ENCODE data around the gene HOXC5. TPM values are rescaled to one million over a fixed set of nuclear protein-coding genes. Genes with fewer than 3 reads are reported as not detected.
A peak's percentile ranks its signal among the peaks of the same experiment; 100 is the strongest.

The HOXC5 gene
- total RNA-seq, 4 donors from 2014 or later: 0.58 to 2.2 (median 0.97) TPM; not detected in 1

GRCh38 chr12:54004841-54005530 lies 27.9 kb upstream of the HOXC5 start:
- 36 to 54% methylated on average over 31 of the region's 31 CpGs for WGBS, 2 donors
- DNase-seq (ENCODE audit: low spot score in 2 of 2): no peak
- TF ChIP-seq CTCF (IDR thresholded peaks at IDR 0.05) (no peak), POLR2A (IDR thresholded peaks at IDR 0.05) (no peak)
- intact Hi-C loops (cut with DNase I; ENCODE audit: low total_unique reads): no loop called here
- H3K4me3 ChIP-seq (ENCODE audit: low read depth, poor library complexity, severe bottlenecking): no peak overlapping the region

- WGBS, 2 donors: 32 to 37% methylated on average over 26 of the region's 26 CpGs
- DNase-seq (ENCODE audit: low spot score in 2 of 2): no peak
- intact Hi-C loops (cut with DNase I; ENCODE audit: low total_unique reads): no loop called here
- TF ChIP-seq POLR2A (IDR thresholded peaks at IDR 0.05) (no peak), CTCF (IDR thresholded peaks at IDR 0.05) (no peak)
- no peak overlapping the region for H3K4me3 ChIP-seq (ENCODE audit: low read depth, poor library complexity, severe bottlenecking)
Measured at GRCh38 chr12:54005531-54005852, 27.4 kb upstream of the HOXC5 start.

GRCh38 chr12:54005853-54006558 lies 26.8 kb upstream of the HOXC5 start:
- H3K4me3 ChIP-seq (ENCODE audit: low read depth, poor library complexity, severe bottlenecking): no peak overlapping the region
- WGBS, 2 donors: 7 to 12% methylated on average over 39 of the region's 39 CpGs
- peak in 1 of 3 donors; percentile 72 for TF ChIP-seq CTCF (IDR thresholded peaks at IDR 0.05)
- TF ChIP-seq POLR2A (IDR thresholded peaks at IDR 0.05): no peak
- peak; percentile 90 to 98 for DNase-seq (ENCODE audit: low spot score in 2 of 2)
- intact Hi-C loops (cut with DNase I; ENCODE audit: low total_unique reads): loop anchor here (2.0 kb wide), 1 partner anchor 197 kb away; no protein-coding TSS in a partner anchor

- WGBS, 2 donors: 44 to 52% methylated on average over 22 of the region's 22 CpGs
- no peak for TF ChIP-seq POLR2A (IDR thresholded peaks at IDR 0.05)
- no peak for TF ChIP-seq CTCF (IDR thresholded peaks at IDR 0.05)
- no peak for DNase-seq (ENCODE audit: low spot score in 2 of 2)
- intact Hi-C loops (cut with DNase I; ENCODE audit: low total_unique reads): loop anchor here (2.0 kb wide), 1 partner anchor 196 kb away; no protein-coding TSS in a partner anchor
- no peak overlapping the region for H3K4me3 ChIP-seq (ENCODE audit: low read depth, poor library complexity, severe bottlenecking)
Measured at GRCh38 chr12:54006559-54007220, 26.2 kb upstream of the HOXC5 start.

- intact Hi-C loops (cut with DNase I; ENCODE audit: low total_unique reads): loop anchor here (2.0 kb wide), 1 partner anchor 195 kb away; no protein-coding TSS in a partner anchor
- DNase-seq (ENCODE audit: low spot score in 2 of 2): no peak
- H3K4me3 ChIP-seq (ENCODE audit: low read depth, poor library complexity, severe bottlenecking): no peak overlapping the region
- TF ChIP-seq CTCF (IDR thresholded peaks at IDR 0.05) (no peak), POLR2A (IDR thresholded peaks at IDR 0.05) (no peak)
- WGBS, 2 donors: 43 to 52% methylated on average over 2 of the region's 2 CpGs
Measured at GRCh38 chr12:54007538-54008259, 25.2 kb upstream of the HOXC5 start.

Data from lower leg skin (tissue), 4 donors.